EH (cell line): ENCODE data around the gene CRY2.
A peak's percentile ranks its signal among the peaks of the same experiment; 100 is the strongest.
"Not testable (repeated sequence)": the region's sequence is repeated elsewhere in the genome, so short reads cannot be mapped to it uniquely, and the experiment has no call there.

ENCODE experiments used
- DNase-seq: peaks from one replicate; pipeline ENCODE4 v3.0.0-alpha.2; 2015; ENCODE audit warnings: low read depth

Gene CRY2

DNA sequence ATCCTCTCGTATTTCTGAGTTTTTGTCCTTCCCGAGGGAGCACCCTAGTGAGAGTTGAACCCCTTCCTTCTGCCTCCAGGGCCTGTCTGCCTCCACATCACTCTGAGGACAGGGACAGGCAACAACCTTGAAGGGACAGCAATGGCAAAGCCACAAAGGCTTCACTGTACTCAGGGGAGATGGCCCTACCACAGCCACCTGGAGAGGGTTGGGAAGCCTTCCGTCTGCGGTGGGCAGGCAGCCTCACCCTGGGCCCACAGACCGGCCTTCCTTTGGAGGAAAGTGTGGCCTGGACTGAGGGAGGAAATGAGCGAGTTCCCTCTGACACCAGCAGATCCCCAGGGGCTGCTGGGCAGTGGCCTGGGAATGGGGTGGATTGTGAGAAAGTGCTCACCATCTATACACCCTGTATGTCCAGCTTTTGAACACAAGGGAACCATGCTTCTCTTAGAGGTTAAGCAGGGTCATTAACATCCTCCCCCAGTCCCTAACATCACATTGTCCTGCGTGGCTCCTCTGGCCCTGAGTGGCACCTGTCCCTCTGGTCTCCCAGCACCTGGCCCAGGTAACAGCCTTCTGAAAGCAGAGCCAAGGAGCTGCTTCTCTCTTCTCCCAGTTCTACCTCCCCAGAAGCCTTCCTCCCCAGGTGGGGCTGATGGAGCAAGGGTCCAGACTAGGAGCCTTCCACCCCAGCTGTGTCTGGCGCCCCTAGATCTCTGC, 35.5 kb upstream of the CRY2 start:
- DNase-seq = no peak

DNA sequence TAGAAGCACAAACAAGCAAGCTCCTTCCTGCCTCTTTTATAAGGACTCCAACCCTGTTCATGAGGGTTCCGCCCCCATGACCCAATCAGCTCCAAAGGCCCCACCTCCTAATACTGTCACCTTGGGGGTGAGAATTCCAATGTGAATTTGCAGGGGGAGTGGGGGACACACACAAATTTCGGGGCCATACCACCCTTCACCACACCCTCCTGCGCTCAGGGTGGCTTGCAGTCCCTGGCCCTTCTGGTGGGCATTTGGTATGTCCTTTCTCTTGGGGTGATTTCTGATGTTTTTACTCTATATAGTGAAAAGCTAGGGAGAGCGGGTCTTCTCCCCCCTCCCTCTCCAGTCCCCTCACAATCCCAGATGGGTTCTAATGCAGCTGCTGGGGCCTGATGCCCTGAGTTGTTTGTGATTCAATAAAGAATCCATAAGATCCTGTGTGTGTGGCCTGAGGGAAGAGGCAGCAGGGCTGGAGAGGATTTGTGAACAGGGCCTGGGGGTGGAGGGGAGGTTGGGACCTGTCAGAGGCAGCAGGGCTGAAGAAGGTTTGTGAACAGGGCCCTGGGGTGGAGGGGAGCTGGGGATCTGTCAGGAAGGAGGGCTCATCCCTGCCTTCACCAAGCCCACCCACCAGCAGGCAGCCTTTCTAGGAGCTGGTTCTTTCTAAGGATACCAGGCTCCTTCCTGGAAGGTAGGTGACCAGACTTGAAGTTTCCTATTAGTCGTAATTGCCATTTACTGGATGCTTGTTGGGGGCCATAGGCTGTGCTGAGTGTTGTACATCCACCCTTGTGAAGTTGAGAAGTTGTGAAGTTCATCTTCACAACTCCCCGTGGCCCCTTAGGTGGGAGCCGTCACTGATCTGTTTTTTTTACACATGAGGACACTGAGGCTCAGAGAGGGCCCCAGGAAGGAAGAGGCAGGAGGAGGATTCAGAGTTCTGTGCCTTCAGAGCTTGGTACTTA, 34.4 kb upstream of the CRY2 start:
- no peak for DNase-seq

DNA sequence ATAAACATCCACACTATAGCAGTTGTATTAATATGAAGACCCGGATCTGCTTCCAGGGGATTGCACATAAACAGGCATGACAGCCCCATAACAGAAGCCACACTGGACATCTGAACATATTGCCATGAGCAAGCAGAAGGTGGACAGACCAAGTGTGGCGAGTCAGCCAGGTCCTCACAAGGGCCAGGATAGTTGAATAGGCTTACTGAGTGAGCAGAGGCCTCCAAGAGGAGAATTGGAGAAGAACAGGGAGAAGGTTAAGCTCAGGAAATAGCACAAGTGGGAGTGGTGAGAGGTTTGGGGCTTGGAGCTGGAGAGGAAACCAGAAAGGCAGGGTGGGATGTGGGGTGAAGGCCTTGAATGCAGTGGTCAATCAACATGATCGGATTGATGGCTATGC, 31.5 kb upstream of the CRY2 start:
- DNase-seq = peak; percentile 31

DNA sequence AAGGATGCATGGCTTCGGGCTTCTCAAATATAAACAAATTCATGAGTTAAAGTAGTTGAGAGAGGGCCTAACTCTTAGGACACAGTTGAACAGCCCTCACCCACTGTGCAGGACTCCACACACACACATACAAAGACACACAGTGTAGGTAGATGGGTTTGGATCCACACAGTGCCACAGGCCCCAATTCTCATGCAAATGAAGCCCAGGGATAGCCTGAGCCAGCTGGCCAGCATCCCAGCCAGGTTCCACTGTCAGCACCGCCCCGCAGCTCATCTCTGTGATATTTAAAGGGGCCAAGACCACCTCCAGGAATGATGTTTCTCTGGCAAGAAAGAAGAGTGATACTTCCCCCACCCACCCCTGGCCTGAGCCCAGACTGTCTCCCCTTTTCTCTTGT, 30.7 kb upstream of the CRY2 start:
- DNase-seq = no peak

DNA sequence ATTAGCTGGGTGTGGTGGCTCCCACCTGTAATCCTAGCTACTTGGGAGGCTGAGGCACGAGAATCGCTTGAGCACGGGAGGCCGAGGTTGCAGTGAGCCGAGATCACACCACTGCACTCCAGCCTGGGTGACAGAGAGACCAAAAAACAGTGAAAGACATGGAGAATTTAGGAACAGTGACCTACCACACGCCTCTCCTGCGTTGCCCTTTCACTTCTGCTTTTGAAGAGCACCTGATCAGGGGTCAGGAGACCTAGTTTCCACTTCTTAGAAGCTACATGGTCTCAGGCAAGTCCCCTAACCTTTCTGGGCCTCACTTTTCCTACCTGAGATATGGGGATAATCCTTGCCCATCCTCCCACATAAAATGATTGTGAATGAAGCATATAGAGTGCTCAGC, 30.1 kb upstream of the CRY2 start:
- DNase-seq = no peak

DNA sequence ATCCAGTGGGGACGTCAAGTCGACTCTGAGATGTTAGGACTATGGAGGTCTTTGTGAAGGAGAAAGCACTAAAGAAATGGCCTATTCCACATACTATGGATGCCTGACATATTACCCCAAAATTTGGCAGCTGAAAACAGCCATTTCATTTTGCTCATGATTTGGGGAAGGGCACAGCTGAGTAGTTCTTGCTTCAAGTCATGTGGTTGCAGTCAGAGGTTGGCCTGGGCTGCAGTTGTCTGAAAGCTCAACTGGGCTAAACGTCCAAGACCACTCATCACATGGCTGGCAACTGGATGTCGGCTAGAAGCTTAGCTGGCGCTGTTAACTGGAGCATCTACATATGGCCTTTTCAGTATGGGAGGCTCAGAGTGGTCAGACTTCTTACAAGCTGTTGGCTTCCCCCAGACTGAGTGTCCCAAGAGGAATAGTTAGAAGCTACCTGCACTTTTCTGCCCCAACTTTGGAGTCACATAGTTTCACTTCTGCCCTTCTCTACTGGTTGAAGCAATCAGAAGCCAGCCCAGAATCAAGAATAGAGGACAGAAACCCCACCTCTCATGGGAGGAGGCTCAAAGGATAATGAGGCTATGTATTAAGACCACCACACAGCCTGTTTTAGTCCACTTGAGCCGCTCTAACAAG, 28.2 kb upstream of the CRY2 start:
- DNase-seq = no peak

DNA sequence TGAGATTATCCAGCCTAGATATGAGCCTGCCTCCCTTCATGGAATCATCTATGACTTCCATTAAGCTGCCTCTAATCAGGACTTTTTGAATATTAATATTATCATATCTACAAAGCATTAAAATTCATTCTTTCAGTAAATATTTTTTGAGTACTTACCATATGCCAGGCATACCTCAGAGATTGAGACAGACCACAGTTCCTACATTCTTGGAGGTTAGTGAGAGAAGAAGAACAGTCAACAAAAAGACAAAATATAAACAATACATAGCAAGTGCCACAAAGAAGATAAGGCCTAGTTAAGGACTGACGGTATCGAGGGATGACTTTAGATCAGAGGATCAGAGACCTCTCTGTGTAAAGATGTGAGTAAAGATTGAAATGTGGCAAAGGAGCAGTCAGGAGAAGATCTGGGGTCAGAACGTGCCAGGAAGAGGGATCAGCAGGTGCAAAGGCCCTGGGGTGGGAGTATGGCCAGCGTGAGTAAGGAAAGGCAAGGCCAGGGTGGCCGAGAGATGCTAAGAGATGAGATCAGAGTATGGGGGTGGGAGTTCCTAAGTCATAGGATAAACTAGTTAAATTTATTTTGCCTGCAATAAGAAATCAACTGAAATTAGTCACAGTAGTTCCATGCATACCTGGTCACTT, 26.9 kb upstream of the CRY2 start:
- no peak for DNase-seq

DNA sequence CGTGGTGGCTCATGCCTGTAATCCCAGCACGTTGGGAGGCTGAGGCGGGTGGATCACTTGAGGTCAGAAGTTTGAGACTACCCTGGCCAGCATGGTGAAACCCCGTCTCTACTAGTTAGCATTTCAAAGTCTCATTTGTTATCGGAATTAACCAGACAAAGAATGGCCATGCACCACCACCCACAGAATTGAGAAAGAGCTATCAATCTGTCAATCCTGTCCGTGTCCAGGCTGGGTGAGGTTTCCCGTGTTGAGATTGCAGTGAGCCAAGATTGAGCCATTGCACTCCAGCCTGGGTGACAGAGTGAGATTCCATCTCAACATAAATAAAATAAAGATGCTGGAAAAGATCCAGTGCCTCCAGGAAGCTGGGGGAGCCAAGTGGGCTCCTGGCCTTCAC, 20.8 kb upstream of the CRY2 start:
- not testable (repeated sequence) for DNase-seq

DNA sequence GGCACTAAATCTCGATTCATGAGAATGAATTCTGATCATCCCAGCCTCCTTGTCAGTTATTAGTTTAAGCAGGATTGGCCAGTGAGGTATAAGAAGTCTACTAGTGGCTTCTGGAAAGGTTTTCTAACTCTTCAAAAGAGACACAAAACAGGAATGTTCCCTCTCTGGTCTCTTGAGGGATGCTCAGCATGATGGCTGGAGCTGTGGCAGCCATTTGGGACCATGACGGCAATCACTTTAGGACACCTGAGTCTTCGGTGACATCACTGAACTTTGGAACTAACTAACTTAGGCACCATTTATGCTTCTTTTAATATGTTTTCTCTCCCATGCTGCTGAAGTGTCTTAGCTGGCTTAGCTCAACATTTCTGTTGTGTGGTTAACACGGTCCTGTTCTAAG, 20.2 kb upstream of the CRY2 start:
- no peak for DNase-seq

DNA sequence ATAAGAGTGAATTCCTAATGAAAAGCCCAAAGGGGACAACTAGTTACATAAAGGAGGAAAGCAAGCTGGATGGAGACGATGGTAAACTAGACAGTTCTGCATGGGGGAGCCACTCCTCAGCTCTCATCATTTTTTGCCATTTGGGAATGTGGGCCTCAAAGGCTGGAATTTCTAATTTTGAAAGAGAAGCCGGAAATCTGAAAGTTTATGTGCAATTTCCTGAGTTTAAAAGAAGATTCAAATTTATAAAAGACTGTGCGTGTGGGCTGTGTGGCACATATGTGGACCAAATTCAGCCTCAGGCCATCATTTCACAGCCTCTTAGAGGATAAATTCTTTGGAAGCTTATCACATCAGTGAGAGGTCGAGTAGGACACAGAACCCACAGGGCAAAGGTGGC, 18.3 kb upstream of the CRY2 start:
- peak; percentile 47 for DNase-seq

DNA sequence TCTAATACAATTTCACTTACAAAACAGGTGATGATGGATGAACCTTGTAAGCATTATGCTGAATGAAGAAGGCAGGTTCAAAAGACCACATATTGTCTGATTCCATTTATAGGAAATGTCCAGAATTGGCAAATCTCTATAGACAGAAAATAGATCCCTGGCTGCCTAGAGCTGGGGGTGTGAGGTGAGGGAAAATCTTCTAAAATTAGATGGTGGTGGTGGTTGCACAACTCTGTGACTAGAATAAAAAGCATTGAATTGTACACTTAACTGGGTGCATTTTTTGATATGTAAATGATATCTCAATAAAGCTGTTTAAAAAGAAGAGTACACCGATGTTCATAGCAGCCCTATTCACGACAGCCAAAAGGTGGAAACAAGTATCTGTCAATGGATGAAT, 16.7 kb upstream of the CRY2 start:
- DNase-seq = no peak

DNA sequence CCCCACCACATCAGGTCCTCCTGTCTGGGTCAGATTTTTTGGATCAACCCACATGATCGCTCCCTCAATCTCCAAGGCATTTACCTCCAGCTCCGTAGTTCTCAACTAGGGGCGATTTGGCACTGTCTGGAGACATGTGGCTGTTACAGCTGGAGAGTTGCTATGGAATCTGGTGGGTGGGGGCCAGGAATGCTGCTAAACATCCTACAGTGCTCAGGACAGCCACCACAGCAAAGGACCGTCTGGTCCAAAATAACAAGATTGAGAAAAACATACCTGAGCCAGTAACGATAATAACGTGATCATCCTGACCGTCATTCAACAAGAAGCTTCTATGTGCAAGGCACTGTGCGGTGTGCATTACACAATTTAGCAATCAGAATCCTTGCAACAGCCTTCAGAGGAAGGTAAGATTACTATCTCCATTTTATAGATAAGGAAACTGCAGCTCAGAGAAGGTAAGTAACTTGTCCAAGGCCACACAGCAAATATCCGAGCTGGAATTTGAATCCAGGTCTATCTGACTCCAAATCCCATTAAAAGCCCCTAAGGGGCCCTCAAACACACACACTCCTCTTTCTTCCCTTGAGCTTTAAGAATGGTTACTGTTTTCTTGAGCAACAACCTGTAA, 14.3 kb upstream of the CRY2 start:
- no peak for DNase-seq

DNA sequence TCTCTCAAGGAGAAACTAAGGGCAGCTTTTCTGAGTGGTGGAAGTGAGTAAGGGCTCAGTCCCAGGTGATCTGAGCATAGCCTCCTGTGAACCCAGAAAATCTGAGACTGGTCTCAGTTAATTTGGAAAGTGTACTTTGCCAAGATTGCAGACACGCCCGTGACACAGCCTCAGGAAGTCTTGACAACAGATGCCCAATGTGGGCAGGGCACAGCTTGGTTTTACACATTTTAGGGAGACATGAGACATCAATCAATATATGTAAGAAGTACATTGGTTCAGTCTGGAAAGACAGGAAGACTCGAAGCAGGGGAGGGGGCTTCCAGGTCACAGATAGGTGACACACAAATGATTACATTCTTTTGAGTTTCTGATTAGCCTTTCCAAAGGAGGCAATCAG, 13.5 kb upstream of the CRY2 start:
- DNase-seq = no peak

DNA sequence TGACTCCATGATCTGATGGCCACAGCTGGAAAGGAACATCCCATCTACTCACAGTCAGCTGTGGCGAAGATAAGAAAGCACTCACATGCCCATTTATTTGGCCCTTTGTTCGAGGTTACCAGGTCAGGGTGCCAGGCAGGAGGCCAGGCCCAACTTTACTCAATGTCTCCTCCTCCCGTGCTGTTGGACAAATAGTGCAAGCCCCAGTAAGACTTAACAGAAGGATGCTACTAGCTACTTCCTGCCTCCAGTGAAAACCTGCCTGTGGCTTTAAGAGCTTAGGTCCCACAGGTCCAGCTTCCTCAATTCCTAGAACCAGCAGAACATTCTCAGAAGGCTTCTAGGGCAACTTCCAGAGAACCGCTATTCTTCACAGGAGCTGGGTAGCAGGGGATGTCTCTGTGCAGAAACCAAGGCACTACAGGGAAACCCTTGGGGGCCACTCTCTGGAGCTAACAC, 12.9 kb upstream of the CRY2 start:
- DNase-seq = no peak

DNA sequence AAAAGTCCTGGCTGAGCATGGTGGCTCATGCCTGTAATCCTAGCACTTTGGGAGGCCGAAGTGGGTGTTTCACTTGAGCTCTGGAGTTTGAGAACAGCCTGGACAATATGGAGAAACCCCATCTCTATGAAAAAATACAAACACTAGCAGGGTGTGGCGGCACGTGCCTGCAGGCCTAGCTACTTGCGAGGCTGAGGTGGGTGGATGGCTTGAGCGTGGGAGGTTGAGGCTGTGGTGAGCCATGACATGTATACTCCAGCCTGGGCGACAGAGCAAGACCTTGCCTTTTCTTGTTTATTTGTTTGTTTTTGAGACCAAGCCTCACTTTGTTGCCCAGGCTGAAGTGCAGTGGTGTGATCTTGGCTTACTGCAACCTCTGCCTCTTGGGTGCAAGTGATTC, 8.1 kb upstream of the CRY2 start:
- DNase-seq = no peak

DNA sequence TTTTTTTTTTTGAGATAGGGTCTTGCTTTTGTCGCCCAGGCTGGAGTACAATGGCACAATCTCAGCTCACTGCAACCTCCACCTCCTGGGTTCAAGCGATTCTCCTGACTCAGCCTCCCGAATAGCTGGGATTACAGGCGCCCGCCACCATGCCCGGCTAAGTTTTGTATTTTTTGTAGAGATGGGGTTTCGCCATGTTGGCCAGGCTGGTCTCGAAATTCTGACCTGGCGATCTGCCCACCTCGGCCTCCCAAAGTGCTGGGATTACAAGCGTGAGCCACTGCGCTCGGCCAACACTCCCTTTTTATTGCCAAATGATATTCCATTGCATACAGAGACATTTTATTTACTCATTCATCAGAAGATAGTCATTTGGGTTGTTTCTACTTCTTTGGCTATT, 7.0 kb upstream of the CRY2 start:
- DNase-seq = not testable (repeated sequence)

DNA sequence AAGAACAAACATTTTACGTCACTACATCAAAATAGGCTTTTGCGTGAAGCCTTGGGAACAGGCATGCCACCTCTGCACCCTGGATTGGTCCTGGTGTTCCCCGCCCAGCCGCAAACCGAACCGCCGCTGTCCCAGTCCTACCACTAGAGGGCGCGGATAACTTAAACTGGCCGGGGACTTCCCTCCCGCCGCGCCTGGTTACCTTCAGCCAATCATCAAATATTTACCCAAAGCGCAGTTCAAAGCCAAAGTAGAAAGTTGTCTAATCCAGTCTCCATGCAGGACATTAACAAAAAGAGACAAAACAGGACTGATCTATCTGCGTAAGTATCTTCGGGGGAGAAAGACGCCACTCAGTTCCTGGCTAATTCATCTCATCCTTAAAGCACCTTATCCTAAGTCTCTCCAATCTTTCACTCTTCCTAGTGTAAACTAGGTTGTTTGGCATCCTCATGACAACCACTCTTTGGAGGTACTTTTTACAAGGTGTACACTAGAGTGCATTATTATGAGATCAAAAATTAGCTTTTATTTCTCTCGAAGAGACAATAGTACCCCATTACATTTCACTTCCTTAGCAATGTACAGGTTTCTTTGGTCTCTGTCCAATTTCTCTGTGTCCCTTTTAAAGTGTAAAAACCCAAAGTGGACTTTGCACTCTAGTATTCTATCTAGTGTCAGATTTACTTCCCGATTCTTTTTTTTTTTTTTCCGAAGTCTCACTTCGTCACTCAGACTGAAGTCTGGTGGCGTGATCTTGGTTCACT, 3.9 kb upstream of the CRY2 start:
- DNase-seq = peak; percentile 84

DNA sequence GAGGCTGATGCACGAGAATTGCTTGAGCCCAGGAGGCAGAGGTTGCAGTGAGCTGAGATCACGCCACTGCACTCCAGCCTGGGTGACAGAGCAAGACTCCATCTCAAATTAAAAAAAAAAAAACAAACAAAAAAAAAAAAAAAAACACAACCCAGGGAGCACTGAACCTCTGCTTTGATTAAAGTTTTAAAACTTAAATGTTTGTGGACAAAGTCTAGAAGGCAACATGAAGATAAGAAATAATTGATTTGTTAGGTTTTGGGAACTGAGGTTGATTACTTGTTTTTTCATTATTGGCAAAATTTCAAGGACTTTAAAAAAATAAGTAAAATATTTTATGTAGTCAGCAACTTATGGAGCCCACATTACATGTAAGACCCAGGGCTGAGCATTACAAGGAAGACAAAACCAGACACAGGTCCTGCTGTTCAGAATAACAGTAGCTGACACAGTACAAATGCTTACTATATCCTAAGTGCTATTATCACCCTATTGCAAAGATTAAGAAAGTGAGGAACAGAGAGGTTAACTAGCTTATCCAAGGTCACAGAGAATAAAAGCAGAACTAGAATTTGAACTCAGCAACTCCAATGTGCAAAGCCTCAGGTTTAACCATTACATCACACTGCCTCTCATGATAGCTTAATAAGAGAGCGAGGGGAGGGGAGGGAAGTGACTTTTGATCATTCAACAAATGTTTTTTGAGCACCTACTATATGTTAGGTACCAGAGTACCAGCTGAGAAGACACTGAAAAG, 2.3 kb upstream of the CRY2 start:
- no peak for DNase-seq

DNA sequence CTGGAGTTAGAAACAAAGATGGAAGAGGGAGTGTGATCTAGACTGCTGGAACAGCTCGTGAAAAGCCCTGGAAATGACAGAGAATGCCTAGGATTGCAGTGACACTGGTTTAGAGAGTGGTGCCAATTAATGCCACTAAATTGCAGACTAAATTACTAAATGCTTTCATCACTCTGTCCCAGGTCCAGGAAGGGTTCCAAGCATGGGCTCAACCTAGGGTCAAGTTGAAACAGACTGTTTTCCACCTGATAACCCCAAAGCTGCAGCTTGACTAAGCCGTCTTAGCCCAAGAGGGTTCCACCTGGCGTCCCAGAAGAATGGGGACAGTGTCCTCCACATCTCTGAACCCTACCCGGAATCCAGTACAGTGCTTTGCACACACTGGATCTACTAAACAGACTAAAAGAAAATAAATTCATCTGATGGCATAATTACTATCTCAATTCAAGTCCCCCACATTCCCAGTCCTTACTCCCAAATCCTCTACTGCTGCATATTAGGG, 1.1 kb upstream of the CRY2 start:
- DNase-seq = no peak

DNA sequence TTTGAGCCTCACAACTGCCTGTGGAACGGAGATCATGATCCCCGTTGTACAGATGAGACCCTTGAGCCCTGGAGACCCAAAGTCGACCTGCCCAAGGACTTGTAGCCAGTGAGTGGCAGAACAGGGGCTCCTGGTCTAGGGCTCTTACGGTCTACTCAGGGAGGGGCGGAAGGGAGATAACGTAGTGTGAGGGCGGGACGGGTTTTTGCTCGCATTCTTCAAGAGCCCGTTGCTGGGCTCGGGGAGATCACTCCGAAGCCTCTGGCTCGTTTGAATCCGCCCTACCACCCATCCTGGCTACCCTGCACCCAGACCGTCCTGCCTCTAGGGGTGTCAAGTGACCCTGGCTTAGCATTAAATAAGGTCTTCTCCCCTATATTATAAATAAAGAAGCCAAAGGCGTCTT, 639 bp downstream of the CRY2 start:
- DNase-seq = peak; percentile 72
